NCI-H82 treated with DMSO at 0.1 percent for 48 hours (cell line): ENCODE data around the gene ARHGEF19.

Experiments
- DNase-seq: peaks from one replicate; lab custom pipeline; 2025; ENCODE audit not compliant: unreplicated experiment; lab: John Stamatoyannopoulos, UW

The ARHGEF19 gene

GRCh38 chr1:16183765-16184556 is 28.5 kb downstream of the ARHGEF19 start:
- no peak for DNase-seq

GRCh38 chr1:16183179-16183578 is 29.3 kb downstream of the ARHGEF19 start:
- no peak for DNase-seq

GRCh38 chr1:16181887-16182719 is 30.3 kb downstream of the ARHGEF19 start:
- no peak for DNase-seq

- DNase-seq = no peak
These were observed 32.1 kb downstream of the ARHGEF19 start for GRCh38 chr1:16180291-16180824.

GRCh38 chr1:16178596-16179497 is 33.6 kb downstream of the ARHGEF19 start:
- no peak for DNase-seq

- DNase-seq = no peak
These were observed 35.1 kb downstream of the ARHGEF19 start for GRCh38 chr1:16177306-16177705.

GRCh38 chr1:16176653-16177052 is 35.8 kb downstream of the ARHGEF19 start:
- DNase-seq = no peak

- DNase-seq = no peak
These were observed 36.6 kb downstream of the ARHGEF19 start for GRCh38 chr1:16175610-16176553.

- no peak for DNase-seq
These were observed 37.4 kb downstream of the ARHGEF19 start for GRCh38 chr1:16174886-16175598.

GRCh38 chr1:16174261-16174868 is 38.1 kb downstream of the ARHGEF19 start:
- no peak for DNase-seq

- DNase-seq = no peak
These were observed 38.8 kb downstream of the ARHGEF19 start for GRCh38 chr1:16173447-16174260.

GRCh38 chr1:16172964-16173446 is 39.4 kb downstream of the ARHGEF19 start:
- DNase-seq = no peak

GRCh38 chr1:16172218-16172830 is 40.1 kb downstream of the ARHGEF19 start:
- DNase-seq = no peak

- DNase-seq = no peak
These were observed 40.9 kb downstream of the ARHGEF19 start for GRCh38 chr1:16171314-16172151.

- DNase-seq = no peak
These were observed 42.2 kb downstream of the ARHGEF19 start for GRCh38 chr1:16170283-16170673.

- DNase-seq = no peak
These were observed 43.7 kb downstream of the ARHGEF19 start for GRCh38 chr1:16168622-16169360.
